Activated CD8-positive, alpha-beta memory T cell treated with anti-CD3 and anti-CD28 coated beads, Interleukin-2, amount 50 U/mL, for 24 hours (primary cell): ENCODE results near the gene KCNA3.
"Not testable (repeated sequence)": the region's sequence is repeated elsewhere in the genome, so short reads cannot be mapped to it uniquely, and the experiment has no call there.

ENCODE experiments used
- DNase-seq: peaks from one replicate; pipeline ENCODE4 v3.0.0-alpha.2; 2020; ENCODE audit errors: extremely low read depth

KCNA3 gene

GRCh38 chr1:110680036-110680735 is 5.4 kb upstream of the KCNA3 start:
- no peak for DNase-seq

- no peak for DNase-seq
Observed at GRCh38 chr1:110677526-110677925, 2.8 kb upstream of the KCNA3 start.

- DNase-seq = no peak
Observed at GRCh38 chr1:110676970-110677369, 2.2 kb upstream of the KCNA3 start.

GRCh38 chr1:110675060-110675791 is 486 bp upstream of the KCNA3 start:
- DNase-seq = no peak

DNA sequence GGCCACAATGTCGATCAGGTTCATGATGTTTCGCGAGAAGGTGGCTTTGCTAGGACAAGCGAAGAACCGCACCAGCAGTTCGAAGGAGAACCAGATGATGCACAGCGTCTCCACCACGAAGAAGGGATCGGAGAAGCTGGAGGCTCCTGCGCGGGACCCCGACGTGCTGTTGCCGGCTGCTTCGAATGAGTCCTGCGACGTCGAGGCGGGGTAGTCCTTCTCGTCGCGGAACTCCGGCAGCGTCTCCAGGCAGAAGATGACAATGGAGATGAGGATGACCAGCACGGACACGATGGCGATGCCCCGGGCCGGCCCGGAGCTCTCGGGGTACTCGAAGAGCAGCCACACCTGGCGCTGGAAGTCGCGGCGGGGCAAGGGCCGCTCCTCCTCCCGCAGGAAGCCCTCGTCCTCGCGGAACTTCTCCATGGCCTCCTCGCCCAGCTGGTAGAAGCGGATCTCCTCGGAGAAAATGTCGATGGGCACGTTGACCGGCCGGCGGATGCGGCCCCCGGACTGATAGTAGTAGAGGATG is 869 bp downstream of the KCNA3 start:
- DNase-seq = no peak

DNA sequence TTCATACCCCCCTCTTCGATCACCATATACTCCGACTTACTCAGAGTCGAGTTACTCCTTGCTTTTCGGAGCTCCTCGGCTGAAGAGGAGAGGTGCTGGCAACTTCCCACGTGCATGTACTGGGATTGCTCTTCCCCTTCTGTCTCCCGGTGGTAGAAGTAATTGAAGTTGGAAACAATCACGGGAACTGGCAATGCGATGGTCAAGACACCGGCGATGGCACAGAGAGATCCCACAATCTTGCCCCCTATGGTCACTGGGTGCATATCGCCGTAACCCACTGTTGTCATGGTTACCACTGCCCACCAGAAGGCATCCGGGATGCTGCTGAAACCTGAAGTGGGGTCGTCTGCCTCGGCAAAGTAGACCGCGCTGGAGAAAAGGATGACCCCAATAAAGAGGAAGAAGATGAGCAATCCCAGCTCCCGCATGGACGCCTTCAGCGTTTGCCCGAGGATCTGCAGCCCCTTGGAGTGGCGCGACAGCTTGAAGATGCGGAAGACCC is 1.5 kb downstream of the KCNA3 start:
- DNase-seq = no peak

GRCh38 chr1:110672753-110673108 is 2.0 kb downstream of the KCNA3 start:
- no peak for DNase-seq

DNA sequence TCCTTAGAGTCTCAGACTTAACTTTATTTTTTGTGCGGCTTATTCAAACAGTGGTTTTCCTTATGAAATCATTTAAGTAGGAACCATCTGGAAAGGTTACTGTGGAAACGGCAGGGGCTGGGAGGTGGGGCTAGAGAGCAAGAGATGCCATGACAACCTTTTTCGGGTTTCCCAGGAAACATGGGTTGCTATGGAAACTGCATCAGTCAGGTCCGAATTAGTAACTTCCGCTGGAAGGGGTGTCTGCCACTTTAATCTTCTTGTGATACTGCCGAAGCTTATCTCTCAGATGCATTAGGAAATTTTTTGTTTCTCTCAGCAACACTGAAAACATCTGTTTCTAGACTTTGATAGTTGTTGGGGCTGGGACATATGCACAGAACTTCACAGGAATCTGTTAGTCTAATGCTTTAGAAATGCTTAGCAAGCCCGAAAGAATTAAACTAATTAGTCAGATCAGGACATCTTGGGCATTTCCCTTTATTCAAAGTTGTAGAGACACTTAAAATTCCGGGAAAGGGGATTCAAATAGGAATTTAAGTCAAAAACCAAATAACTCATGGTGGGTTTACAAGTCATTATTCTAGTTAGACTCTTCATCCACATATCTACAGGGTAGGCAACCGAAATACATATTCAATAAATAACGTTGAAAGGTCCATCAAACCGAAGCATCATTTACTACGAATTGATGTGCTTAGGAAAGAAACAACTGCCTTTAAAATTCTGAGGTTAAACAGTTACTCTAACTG is 2.6 kb downstream of the KCNA3 start:
- peak; percentile 64 for DNase-seq

GRCh38 chr1:110671361-110671760 is 3.4 kb downstream of the KCNA3 start:
- DNase-seq = no peak

- DNase-seq = no peak
Observed at GRCh38 chr1:110668549-110668948, 6.2 kb downstream of the KCNA3 start.

- no peak for DNase-seq
Observed at GRCh38 chr1:110667776-110668175, 7.0 kb downstream of the KCNA3 start.

GRCh38 chr1:110663241-110663640 is 11.5 kb downstream of the KCNA3 start:
- no peak for DNase-seq

GRCh38 chr1:110659559-110659958 is 15.2 kb downstream of the KCNA3 start:
- not testable (repeated sequence) for DNase-seq

DNA sequence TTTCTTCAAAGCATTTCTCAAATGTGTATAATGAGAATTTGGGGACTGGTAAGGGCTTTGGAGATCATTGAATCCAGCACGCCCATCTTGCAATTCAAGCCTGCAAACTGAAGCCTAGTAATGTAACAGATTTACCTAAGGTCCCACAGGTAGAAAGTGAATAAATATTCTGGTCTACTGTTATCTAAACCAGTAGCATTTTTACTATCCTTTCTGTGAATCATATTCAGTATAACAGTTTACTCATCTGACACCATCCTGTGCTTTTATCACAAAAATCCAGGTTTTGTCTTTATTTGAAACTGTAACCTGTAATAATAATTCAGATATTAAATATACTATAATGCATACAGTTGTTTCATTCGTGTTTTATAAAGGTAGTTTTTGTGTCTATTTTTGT is 17.4 kb downstream of the KCNA3 start:
- DNase-seq = no peak

GRCh38 chr1:110650609-110651008 is 24.1 kb downstream of the KCNA3 start:
- DNase-seq = no peak

DNA sequence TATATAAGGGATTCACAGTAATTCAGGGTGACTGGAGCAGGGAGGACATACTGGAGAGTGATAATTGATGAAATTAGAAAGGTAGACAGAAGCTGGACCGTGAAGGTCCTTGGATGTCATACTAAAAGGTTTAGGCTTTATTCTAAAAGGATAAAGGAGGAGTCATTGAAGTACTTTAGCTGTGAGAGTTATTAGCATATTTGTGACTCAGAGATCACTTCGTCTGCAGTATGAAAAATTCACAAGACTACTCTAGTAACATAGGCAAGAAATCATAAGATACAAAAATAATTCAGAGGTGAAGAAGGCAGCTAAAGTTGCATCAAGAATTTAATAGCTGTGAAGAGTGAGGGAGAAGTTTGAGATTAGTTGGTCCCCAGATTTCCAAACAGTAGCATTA is 26.3 kb downstream of the KCNA3 start:
- DNase-seq = no peak

DNA sequence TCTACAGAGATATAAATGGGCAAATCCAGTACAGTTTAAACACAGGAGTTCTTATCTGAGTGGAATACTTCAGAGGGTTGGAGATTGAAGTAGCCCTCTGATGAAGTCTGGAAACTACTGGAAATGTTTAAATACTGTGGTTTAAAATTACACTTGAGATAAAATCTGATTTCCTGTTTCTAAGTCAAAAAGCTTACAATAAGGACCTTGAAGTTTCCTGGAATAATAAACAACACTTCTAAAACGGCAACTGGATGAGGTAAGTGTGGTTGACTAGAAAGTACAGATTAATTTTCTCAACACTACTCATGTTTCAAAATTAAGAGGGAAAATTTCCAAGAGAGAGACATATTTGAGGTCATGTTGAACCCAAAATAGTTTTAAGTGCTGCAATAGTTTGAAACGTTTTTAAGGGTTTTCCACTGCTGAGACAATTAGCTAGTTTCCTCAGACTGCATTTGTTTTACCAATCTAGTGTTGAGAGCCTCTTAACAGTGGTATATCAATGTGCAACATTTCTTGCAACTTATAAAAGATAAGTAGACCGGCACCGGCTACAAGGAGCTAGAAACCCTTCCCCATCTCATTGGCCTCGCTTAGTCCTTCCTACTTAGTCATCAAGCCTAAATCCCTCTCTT is 27.4 kb downstream of the KCNA3 start:
- no peak for DNase-seq

GRCh38 chr1:110645821-110646735 is 28.7 kb downstream of the KCNA3 start:
- DNase-seq = no peak

- no peak for DNase-seq
Observed at GRCh38 chr1:110645211-110645610, 29.5 kb downstream of the KCNA3 start.

GRCh38 chr1:110643879-110644472 is 30.8 kb downstream of the KCNA3 start:
- DNase-seq = no peak
